ENCODE data around the gene SLC2A1.

SLC2A1 gene

DNA sequence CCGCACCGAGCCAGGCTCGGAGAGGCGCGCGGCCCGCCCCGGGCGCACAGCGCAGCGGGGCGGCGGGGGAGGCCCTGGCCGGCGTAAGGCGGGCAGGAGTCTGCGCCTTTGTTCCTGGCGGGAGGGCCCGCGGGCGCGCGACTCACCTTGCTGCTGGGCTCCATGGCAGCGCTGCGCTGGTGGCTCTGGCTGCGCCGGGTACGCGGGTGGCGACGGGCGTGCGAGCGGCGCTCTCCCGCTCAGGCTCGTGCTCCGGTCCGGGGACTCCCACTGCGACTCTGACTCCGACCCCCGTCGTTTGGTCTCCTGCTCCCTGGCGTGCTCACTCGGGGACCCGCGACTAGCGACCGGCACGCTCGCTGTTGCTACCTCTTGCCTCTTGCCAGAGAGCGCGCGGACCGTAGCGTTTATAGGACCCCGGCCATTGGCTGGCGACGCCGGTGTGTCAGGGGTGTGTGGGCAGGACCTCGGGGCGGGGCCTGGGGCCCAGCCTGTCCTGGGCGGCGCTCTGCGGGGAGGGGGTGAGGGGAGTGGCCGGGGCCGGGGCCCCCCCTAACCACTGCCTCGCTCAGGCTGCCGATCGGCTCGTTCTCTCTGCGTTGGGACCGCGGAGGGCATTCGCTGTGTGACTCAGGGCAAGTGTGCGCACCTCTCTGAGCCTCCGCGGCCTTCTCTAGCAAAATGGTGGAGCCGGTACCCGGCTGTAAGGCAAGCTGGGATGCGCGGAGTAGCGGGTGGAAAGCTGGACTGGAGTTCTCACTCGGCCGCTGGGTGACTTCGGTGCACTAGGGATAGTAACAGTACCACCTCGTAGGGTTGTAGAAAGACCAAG is at the start of gene SLC2A1:
Gene SLC2A1, minus strand, starts transcription at position 381 of the 832 bp plus-strand sequence. Its CDS starts 217 bp downstream, at position 164.
- ChIA-PET POLR2A (interaction anchor here (0.6 to 1.4 kb wide), 7 partner anchors 8 to 277 kb away, joined by 3 to 6 read pairs (median 4); partner anchors contain the start of genes C1orf50, P3H1 and YBX1), CTCF (interaction anchor here (0.7 to 0.9 kb wide), 2 partner anchors 12 to 1150 kb away, joined by 4 to 7 read pairs; no protein-coding TSS in a partner anchor)
- Histone ChIP-seq H3K36me3 (ENCODE audit: control insufficient read depth in 2 of 2, insufficient read depth in 1 of 2, low read length in 2 of 2) (peaks cover 4 to 16% of the 10 kb centered on the region in 2 experiments; a peak in 1 of 3 replicates), H3K9me3 (ENCODE audit: control insufficient read depth, insufficient read depth, low read depth, low read length) (no peaks in the 10 kb centered on the region), H3K4me1 (ENCODE audit: control insufficient read depth, insufficient read depth, low read length) (peaks cover 11% of the 10 kb centered on the region; the same call in 1 of the 2 replicates), H3K27ac (ENCODE audit: extremely low read depth, low read depth, low read length) (peak within 1 kb of the TSS; percentile 82), H3K4me3 (ENCODE audit: low read depth, low read length) (peak within 1 kb of the TSS; percentile 77)
- TF ChIP-seq ZBTB8A (tag by site-specific recombination; IDR thresholded peaks at IDR 0.05) (peak; percentile 34; the same call in 1 of the 2 replicates), ZNF777 (tag by site-specific recombination; IDR thresholded peaks at IDR 0.05; ENCODE audit: borderline replicate concordance) (no peak), ZNF423 (tag by site-specific recombination; IDR thresholded peaks at IDR 0.05) (peak; percentile 82), ZNF658 (tag by site-specific recombination; IDR thresholded peaks at IDR 0.05) (no peak), ZXDB (tag by site-specific recombination; IDR thresholded peaks at IDR 0.05) (0 out of 2 replicates have a peak, but pooled peaks have one; percentile 50), ZFP69B (tag by site-specific recombination; IDR thresholded peaks at IDR 0.05) (peak; percentile 26; the same call in 1 of the 2 replicates), MZF1 (tag by site-specific recombination; IDR thresholded peaks at IDR 0.05; ENCODE audit: borderline replicate concordance) (no peak), ZIC2 (tag by site-specific recombination; IDR thresholded peaks at IDR 0.05) (peak; percentile 98), ZBTB21 (tag by site-specific recombination; IDR thresholded peaks at IDR 0.05) (peak; percentile 37; the same call in 1 of the 2 replicates), ZNF366 (tag by site-specific recombination; conservative IDR thresholded peaks at IDR 0.05) (no peak), SCRT2 (tag by site-specific recombination; IDR thresholded peaks at IDR 0.05) (peak; percentile 71), KLF8 (tag by site-specific recombination; IDR thresholded peaks at IDR 0.05) (peak; percentile 96), ZEB2 (tag by site-specific recombination; IDR thresholded peaks at IDR 0.05) (peak; percentile 89), ZNF791 (tag by site-specific recombination; IDR thresholded peaks at IDR 0.05) (no peak), ZNF670 (tag by site-specific recombination; IDR thresholded peaks at IDR 0.05; ENCODE audit: low read depth) (no peak), ZNF596 (tag by site-specific recombination; IDR thresholded peaks at IDR 0.05) (peak; percentile 61), ZNF768 (tag by site-specific recombination; IDR thresholded peaks at IDR 0.05) (peak; percentile 90; the same call in 1 of the 2 replicates), ZNF311 (tag by site-specific recombination; IDR thresholded peaks at IDR 0.05; ENCODE audit: borderline replicate concordance) (no peak), ZNF677 (tag by site-specific recombination; IDR thresholded peaks at IDR 0.05) (no peak), ZNF529 (tag by site-specific recombination; IDR thresholded peaks at IDR 0.05; ENCODE audit: insufficient replicate concordance) (no peak), ZNF426 (tag by site-specific recombination; IDR thresholded peaks at IDR 0.05) (no peak; the same call in 1 of the 2 replicates), ZNF302 (tag by site-specific recombination; IDR thresholded peaks at IDR 0.05; ENCODE audit: low read depth) (no peak)
- TF ChIP-seq, protein P1, sequence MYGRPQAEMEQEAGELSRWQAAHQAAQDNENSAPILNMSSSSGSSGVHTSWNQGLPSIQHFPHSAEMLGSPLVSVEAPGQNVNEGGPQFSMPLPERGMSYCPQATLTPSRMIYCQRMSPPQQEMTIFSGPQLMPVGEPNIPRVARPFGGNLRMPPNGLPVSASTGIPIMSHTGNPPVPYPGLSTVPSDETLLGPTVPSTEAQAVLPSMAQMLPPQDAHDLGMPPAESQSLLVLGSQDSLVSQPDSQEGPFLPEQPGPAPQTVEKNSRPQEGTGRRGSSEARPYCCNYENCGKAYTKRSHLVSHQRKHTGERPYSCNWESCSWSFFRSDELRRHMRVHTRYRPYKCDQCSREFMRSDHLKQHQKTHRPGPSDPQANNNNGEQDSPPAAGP (tag by site-specific recombination; IDR thresholded peaks at IDR 0.05): peak; percentile 75
- TF ChIP-seq, protein P2, sequence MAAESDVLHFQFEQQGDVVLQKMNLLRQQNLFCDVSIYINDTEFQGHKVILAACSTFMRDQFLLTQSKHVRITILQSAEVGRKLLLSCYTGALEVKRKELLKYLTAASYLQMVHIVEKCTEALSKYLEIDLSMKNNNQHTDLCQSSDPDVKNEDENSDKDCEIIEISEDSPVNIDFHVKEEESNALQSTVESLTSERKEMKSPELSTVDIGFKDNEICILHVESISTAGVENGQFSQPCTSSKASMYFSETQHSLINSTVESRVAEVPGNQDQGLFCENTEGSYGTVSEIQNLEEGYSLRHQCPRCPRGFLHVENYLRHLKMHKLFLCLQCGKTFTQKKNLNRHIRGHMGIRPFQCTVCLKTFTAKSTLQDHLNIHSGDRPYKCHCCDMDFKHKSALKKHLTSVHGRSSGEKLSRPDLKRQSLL (tag by site-specific recombination; IDR thresholded peaks at IDR 0.05): peak; percentile 48
- TF ChIP-seq, protein P3, sequence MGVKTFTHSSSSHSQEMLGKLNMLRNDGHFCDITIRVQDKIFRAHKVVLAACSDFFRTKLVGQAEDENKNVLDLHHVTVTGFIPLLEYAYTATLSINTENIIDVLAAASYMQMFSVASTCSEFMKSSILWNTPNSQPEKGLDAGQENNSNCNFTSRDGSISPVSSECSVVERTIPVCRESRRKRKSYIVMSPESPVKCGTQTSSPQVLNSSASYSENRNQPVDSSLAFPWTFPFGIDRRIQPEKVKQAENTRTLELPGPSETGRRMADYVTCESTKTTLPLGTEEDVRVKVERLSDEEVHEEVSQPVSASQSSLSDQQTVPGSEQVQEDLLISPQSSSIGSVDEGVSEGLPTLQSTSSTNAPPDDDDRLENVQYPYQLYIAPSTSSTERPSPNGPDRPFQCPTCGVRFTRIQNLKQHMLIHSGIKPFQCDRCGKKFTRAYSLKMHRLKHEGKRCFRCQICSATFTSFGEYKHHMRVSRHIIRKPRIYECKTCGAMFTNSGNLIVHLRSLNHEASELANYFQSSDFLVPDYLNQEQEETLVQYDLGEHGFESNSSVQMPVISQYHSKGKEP (tag by site-specific recombination; IDR thresholded peaks at IDR 0.05): no peak
- TF ChIP-seq, protein P4, sequence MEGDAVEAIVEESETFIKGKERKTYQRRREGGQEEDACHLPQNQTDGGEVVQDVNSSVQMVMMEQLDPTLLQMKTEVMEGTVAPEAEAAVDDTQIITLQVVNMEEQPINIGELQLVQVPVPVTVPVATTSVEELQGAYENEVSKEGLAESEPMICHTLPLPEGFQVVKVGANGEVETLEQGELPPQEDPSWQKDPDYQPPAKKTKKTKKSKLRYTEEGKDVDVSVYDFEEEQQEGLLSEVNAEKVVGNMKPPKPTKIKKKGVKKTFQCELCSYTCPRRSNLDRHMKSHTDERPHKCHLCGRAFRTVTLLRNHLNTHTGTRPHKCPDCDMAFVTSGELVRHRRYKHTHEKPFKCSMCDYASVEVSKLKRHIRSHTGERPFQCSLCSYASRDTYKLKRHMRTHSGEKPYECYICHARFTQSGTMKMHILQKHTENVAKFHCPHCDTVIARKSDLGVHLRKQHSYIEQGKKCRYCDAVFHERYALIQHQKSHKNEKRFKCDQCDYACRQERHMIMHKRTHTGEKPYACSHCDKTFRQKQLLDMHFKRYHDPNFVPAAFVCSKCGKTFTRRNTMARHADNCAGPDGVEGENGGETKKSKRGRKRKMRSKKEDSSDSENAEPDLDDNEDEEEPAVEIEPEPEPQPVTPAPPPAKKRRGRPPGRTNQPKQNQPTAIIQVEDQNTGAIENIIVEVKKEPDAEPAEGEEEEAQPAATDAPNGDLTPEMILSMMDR (tag by site-specific recombination; IDR thresholded peaks at IDR 0.05): peak; percentile 15; the same call in 1 of the 2 replicates
- TF ChIP-seq, protein P5, sequence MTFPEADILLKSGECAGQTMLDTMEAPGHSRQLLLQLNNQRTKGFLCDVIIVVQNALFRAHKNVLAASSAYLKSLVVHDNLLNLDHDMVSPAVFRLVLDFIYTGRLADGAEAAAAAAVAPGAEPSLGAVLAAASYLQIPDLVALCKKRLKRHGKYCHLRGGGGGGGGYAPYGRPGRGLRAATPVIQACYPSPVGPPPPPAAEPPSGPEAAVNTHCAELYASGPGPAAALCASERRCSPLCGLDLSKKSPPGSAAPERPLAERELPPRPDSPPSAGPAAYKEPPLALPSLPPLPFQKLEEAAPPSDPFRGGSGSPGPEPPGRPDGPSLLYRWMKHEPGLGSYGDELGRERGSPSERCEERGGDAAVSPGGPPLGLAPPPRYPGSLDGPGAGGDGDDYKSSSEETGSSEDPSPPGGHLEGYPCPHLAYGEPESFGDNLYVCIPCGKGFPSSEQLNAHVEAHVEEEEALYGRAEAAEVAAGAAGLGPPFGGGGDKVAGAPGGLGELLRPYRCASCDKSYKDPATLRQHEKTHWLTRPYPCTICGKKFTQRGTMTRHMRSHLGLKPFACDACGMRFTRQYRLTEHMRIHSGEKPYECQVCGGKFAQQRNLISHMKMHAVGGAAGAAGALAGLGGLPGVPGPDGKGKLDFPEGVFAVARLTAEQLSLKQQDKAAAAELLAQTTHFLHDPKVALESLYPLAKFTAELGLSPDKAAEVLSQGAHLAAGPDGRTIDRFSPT (tag by site-specific recombination; IDR thresholded peaks at IDR 0.05): peak; percentile 71
- TF ChIP-seq, protein P6, sequence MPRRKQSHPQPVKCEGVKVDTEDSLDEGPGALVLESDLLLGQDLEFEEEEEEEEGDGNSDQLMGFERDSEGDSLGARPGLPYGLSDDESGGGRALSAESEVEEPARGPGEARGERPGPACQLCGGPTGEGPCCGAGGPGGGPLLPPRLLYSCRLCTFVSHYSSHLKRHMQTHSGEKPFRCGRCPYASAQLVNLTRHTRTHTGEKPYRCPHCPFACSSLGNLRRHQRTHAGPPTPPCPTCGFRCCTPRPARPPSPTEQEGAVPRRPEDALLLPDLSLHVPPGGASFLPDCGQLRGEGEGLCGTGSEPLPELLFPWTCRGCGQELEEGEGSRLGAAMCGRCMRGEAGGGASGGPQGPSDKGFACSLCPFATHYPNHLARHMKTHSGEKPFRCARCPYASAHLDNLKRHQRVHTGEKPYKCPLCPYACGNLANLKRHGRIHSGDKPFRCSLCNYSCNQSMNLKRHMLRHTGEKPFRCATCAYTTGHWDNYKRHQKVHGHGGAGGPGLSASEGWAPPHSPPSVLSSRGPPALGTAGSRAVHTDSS (tag by site-specific recombination; IDR thresholded peaks at IDR 0.05): no peak
